H1 (cell line): ENCODE measurements around the gene FTL. TPM values are rescaled to one million over a fixed set of nuclear protein-coding genes. Genes with fewer than 3 reads are reported as not detected.

Source experiments
- CTCF ChIA-PET: fragments of 300-600 bp; sonication (Branson Sonifier 250); formaldehyde crosslinking; loops from one replicate; lab custom pipeline; 2021; ENCODE audit not compliant: partially characterized antibody; lab: Charles Lee
- POLR2A ChIA-PET: fragments of 300-600 bp; sonication (Branson Sonifier 250); formaldehyde crosslinking; loops from one replicate; lab custom pipeline; 2021; ENCODE audit warnings: inconsistent platforms; ENCODE audit not compliant: partially characterized antibody; lab: Charles Lee
- DNase-seq, 2 experiments: peaks; one replicate each; pipeline versions ENCODE4 v3.0.0 to v3.0.0-alpha.2; 2010 to 2022; ENCODE audit warnings: low spot score in 2 of 2, low read depth in 1 of 2, mixed read lengths in 1 of 2
- FAIRE-seq: peaks from 2 replicates; lab custom pipeline; 2011; peaks lifted over from hg19 to GRCh38; lab: Jason Lieb, UNC
- H2AFZ ChIP-seq: 2 replicates; pipeline ENCODE4 v1.8.1; 2012; ENCODE audit warnings: low read length, inconsistent platforms
- H2AK5ac ChIP-seq: 2 replicates; pipeline ENCODE4 v1.6.1; 2013; ENCODE audit warnings: low read depth, low read length
- H2BK120ac ChIP-seq: replicated peaks from 2 replicates; pipeline ENCODE3; 2013; ENCODE audit warnings: low read depth, low read length, inconsistent platforms
- H2BK12ac ChIP-seq: 2 replicates; pipeline ENCODE4 v1.6.1; 2013; ENCODE audit warnings: low read depth, low read length
- H2BK15ac ChIP-seq: 2 replicates; pipeline ENCODE4 v1.6.1; 2013; ENCODE audit warnings: low read length
- H2BK20ac ChIP-seq: 2 replicates; pipeline ENCODE4 v1.6.1; 2013; ENCODE audit warnings: low read length
- H2BK5ac ChIP-seq: 2 replicates; pipeline ENCODE4 v1.6.1; 2013; ENCODE audit warnings: low read depth, low read length
- H3K14ac ChIP-seq: 2 replicates; pipeline ENCODE4 v1.6.1; 2013; ENCODE audit warnings: inconsistent platforms; ENCODE audit not compliant: insufficient read length
- H3K18ac ChIP-seq: 2 replicates; pipeline ENCODE4 v1.6.1; 2013; ENCODE audit warnings: low read length; ENCODE audit errors: extremely low read depth
- H3K23ac ChIP-seq: 2 replicates; pipeline ENCODE4 v1.6.1; 2013; ENCODE audit warnings: inconsistent platforms; ENCODE audit not compliant: insufficient read length
- H3K23me2 ChIP-seq: 2 replicates; pipeline ENCODE4 v1.6.1; 2013; ENCODE audit warnings: low read depth, low read length
- H3K27ac ChIP-seq: 2 replicates; pipeline ENCODE4 v1.6.1; 2011; ENCODE audit warnings: low read depth, low read length, inconsistent platforms
- H3K27me3 ChIP-seq, 4 experiments: replicated peaks in 1 of 4; 1 replicate in 1 of 4; 2 replicates in 3 of 4; pipeline versions ENCODE4 v1.6.1 to v1.8.1; 2011 to 2013; ENCODE audit warnings: low read length in 3 of 4, mild to moderate bottlenecking in 3 of 4, inconsistent platforms in 2 of 4, mixed read lengths in 2 of 4, moderate library complexity in 1 of 4; ENCODE audit not compliant: control insufficient read depth in 3 of 4, insufficient read depth in 3 of 4; ENCODE audit errors: extremely low read depth in 1 of 4
- H3K36me3 ChIP-seq, 4 experiments: 2 replicates each; pipeline versions ENCODE4 v1.6.1 to v1.8.1; 2011 to 2013; ENCODE audit warnings: mild to moderate bottlenecking in 4 of 4, low read length in 3 of 4, moderate library complexity in 2 of 4, control low read depth in 1 of 4, inconsistent platforms in 1 of 4; ENCODE audit not compliant: insufficient read depth in 4 of 4, control insufficient read depth in 2 of 4
- H3K4ac ChIP-seq: replicated peaks from 2 replicates; pipeline ENCODE3; 2013; ENCODE audit warnings: low read length, low read depth, mixed read lengths, inconsistent platforms; ENCODE audit not compliant: insufficient read length
- H3K4me1 ChIP-seq, 4 experiments: replicated peaks in 1 of 4; 1 replicate in 1 of 4; 2 replicates in 3 of 4; pipeline versions ENCODE4 v1.6.1 to v1.8.1; 2011 to 2013; ENCODE audit warnings: low read length in 3 of 4, inconsistent platforms in 2 of 4, mixed read lengths in 1 of 4; ENCODE audit not compliant: insufficient read depth in 4 of 4, control insufficient read depth in 3 of 4
- H3K4me2 ChIP-seq, 2 experiments: 2 replicates each; pipeline versions ENCODE4 v1.6.1 to v1.8.1; 2011 to 2013; ENCODE audit warnings: low read depth in 2 of 2, low read length in 2 of 2, control low read depth in 1 of 2, inconsistent platforms in 1 of 2, mild to moderate bottlenecking in 1 of 2; ENCODE audit not compliant: insufficient read depth in 1 of 2
- H3K4me3 ChIP-seq, 4 experiments: fragments of 200-600, 300-600 bp in 1 of 4; sonication (generic), shearing (Covaris generic), sonication (Bioruptor Twin) in 1 of 4; 2 replicates each; pipeline versions ENCODE4 v1.5.1 to v1.8.1; 2011 to 2016; ENCODE audit warnings: low read length in 4 of 4, low read depth in 3 of 4, control low read depth in 2 of 4, inconsistent platforms in 2 of 4, mild to moderate bottlenecking in 2 of 4, mixed read lengths in 1 of 4, moderate library complexity in 1 of 4; ENCODE audit not compliant: insufficient read depth in 2 of 4; ENCODE audit errors: extremely low read depth in 1 of 4
- H3K56ac ChIP-seq: replicated peaks from 2 replicates; pipeline ENCODE3; 2013; ENCODE audit warnings: low read depth, mild to moderate bottlenecking, mixed read lengths, low read length, inconsistent platforms; ENCODE audit not compliant: insufficient read length
- H3K79me1 ChIP-seq: 2 replicates; pipeline ENCODE4 v1.6.1; 2013; ENCODE audit warnings: low read depth, low read length, control low read depth
- H3K79me2 ChIP-seq, 2 experiments: 2 replicates each; pipeline versions ENCODE4 v1.6.1 to v1.8.1; 2012 to 2013; ENCODE audit warnings: low read length in 2 of 2, mild to moderate bottlenecking in 2 of 2, inconsistent platforms in 1 of 2; ENCODE audit not compliant: insufficient read depth in 2 of 2, control insufficient read depth in 1 of 2
- H3K9ac ChIP-seq, 4 experiments: replicated peaks in 1 of 4; 1 replicate in 1 of 4; 2 replicates in 3 of 4; pipeline versions ENCODE4 v1.6.1 to v1.8.1; 2011 to 2013; ENCODE audit warnings: low read depth in 3 of 4, low read length in 3 of 4, control low read depth in 2 of 4, mild to moderate bottlenecking in 2 of 4, moderate library complexity in 2 of 4, inconsistent platforms in 1 of 4; ENCODE audit errors: extremely low read depth in 1 of 4
- H3K9me3 ChIP-seq, 2 experiments: 2 replicates each; pipeline versions ENCODE4 v1.6.1 to v1.8.1; 2012 to 2013; ENCODE audit warnings: mild to moderate bottlenecking in 2 of 2, moderate library complexity in 2 of 2, control low read depth in 1 of 2, inconsistent platforms in 1 of 2, low read depth in 1 of 2, low read length in 1 of 2, mixed read lengths in 1 of 2; ENCODE audit not compliant: insufficient read depth in 2 of 2
- H4K20me1 ChIP-seq, 2 experiments: replicated peaks in 1 of 2; 2 replicates each; pipeline versions ENCODE3 to v1.8.1; 2011 to 2013; ENCODE audit warnings: inconsistent platforms in 2 of 2, low read length in 2 of 2, mild to moderate bottlenecking in 1 of 2; ENCODE audit not compliant: insufficient read depth in 2 of 2, control insufficient read depth in 1 of 2
- H4K5ac ChIP-seq: 2 replicates; pipeline ENCODE4 v1.6.1; 2013; ENCODE audit warnings: low read length, low read depth, mixed read lengths, inconsistent platforms; ENCODE audit not compliant: insufficient read length
- H4K8ac ChIP-seq: 2 replicates; pipeline ENCODE4 v1.8.0; 2013; ENCODE audit warnings: mild to moderate bottlenecking, moderate library complexity, low read length, inconsistent platforms; ENCODE audit not compliant: insufficient read depth; ENCODE audit errors: extremely low read depth
- H4K91ac ChIP-seq: replicated peaks from 2 replicates; pipeline ENCODE3; 2013; ENCODE audit warnings: low read length, mixed read lengths, inconsistent platforms; ENCODE audit not compliant: insufficient read length
- BACH1 ChIP-seq: IDR thresholded peaks from 2 replicates; pipeline ENCODE4 v1.6.1; 2012; ENCODE audit warnings: low read length, improper control_type of control experiment
- BRCA1 ChIP-seq: IDR thresholded peaks from 2 replicates; pipeline ENCODE4 v1.6.1; 2012; ENCODE audit warnings: low read depth, low read length, improper control_type of control experiment
- GABPA ChIP-seq: IDR thresholded peaks from 2 replicates; pipeline ENCODE4 v1.6.1; 2011; ENCODE audit warnings: mild to moderate bottlenecking, low read length, moderate library complexity, borderline replicate concordance; ENCODE audit not compliant: insufficient read depth
- MAFK ChIP-seq: IDR thresholded peaks from 2 replicates; pipeline ENCODE4 v1.6.1; 2012; ENCODE audit warnings: low read depth, mild to moderate bottlenecking, improper control_type of control experiment, low read length
- POLR2A ChIP-seq, 2 experiments: IDR thresholded peaks; 1 replicate in 1 of 2; 2 replicates in 1 of 2; pipeline ENCODE4 v1.6.1; 2011; ENCODE audit warnings: low read depth in 2 of 2, low read length in 2 of 2, mild to moderate bottlenecking in 2 of 2; ENCODE audit errors: control extremely low read depth in 1 of 2
- POLR2AphosphoS5 ChIP-seq: IDR thresholded peaks from 2 replicates; pipeline ENCODE4 v1.6.1; 2011; ENCODE audit warnings: low read depth, low read length
- WGBS, 2 experiments: shearing (Covaris generic) in 1 of 2; methylation state at CpG; one replicate each; pipeline versions ENCODE4 v1.1.6 to v1.1.7; 2013 to 2015; ENCODE audit warnings: low lambda C conversion rate in 2 of 2, mixed read lengths in 2 of 2, inconsistent platforms in 1 of 2, low coverage in 1 of 2, missing lambda C conversion rate in 1 of 2; ENCODE audit not compliant: insufficient replicate concordance in 2 of 2, insufficient coverage in 1 of 2, insufficient read length in 1 of 2; ENCODE audit errors: extremely low coverage in 1 of 2, missing lambda C conversion rate in 1 of 2; 5-methylcytosine and 5-hydroxymethylcytosine counted together
- polyA plus RNA-seq, 7 experiments: library from polyadenylated mRNA; depleted of rRNA in 3 of 7; stranded (reverse) in 5 of 7; unstranded in 2 of 7; fragments of >200 nt in 5 of 7; fragments of 200-250 nt in 2 of 7; gene quantifications; 1 replicate in 5 of 7; 2 replicates in 1 of 7; 4 replicates in 1 of 7; pipeline versions ENCODE4 v1.2.1 to v1.2.3, GENCODE V29; 2011 to 2013; ENCODE audit warnings: missing spikeins in 2 of 7, mixed read lengths in 2 of 7
- total RNA-seq: library from RNA; stranded (reverse); fragmentation: NEBNext Ultra II Directional; extraction: Animal tissue kit (Norgen Biotek cat#: 25700); gene quantifications from 2 replicates; pipeline ENCODE4 v1.2.1, GENCODE V29; 2021
- TF ChIP-seq, protein P1 (sequence below): IDR thresholded peaks from 2 replicates; pipeline ENCODE4 v1.6.1; 2012; ENCODE audit warnings: low read length, inconsistent platforms
- TF ChIP-seq, protein P2 (sequence below): IDR thresholded peaks from 2 replicates; pipeline ENCODE4 v1.6.1; 2011; ENCODE audit warnings: low read length, improper control_type of control experiment

The FTL gene
- total and polyA plus RNA-seq, 2 of the 8 experiments (the other 6 are each of a cell fraction or from before 2014, with no cell fraction given), result 1,751 to 2,427 TPM

DNA sequence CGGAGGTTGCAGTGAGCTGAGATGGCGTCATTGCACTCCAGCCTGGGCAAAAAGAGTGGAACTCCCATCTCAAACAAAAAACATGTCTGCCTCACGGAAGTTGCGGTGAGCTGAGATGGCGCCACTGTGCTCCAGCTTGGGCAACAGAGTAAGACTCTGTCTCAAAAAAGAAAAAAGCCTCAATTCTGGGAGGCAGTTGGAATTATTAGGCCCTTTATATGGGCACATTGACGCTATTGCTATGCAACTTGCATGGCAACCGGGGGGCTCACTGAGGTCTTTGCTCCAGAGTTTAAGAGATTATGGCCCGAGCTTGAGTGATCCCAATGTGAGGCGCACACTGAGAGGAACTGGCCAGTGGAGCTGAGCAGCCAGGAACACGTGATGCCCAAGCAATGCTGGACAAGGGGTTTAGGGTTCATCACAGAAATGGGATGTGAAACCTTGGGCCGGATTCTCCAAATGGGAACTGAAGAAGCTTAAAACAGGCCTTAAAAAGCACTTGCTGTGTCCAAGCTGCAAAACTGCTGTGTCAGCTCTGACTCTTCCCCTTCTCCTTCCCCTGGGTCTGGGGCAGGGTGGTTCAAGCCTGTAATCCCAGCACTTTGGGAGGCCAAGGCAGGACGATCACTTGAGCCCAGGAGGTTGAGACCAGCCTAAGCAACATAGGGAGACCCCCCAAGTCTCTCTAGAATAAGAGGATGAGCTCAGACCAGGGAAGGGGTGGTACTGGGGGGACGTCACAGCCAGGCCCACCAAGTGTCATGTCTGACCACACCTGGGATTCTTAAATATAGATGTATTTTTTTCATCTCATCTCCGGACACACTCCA is 2.5 kb downstream of the FTL start:
- no peak for DNase-seq
- Histone ChIP-seq H2BK12ac (no peak overlapping the region), H3K79me2 (peaks cover 0 to 13% of the 10 kb centered on the region in 2 experiments; a peak in 2 of 4 replicates), H3K4ac (no peak overlapping the region), H4K91ac (no peak overlapping the region), H4K8ac (no peak overlapping the region), H2BK5ac (no peak overlapping the region), H3K4me2 (no peak overlapping the region), H3K79me1 (peaks cover 2% of the 10 kb centered on the region; the same call in 1 of the 2 replicates), H3K56ac (no peak overlapping the region), H3K9ac (no peak overlapping the region), H2BK120ac (no peak overlapping the region), H3K18ac (peak overlapping the region; percentile 6; the same call in 1 of the 2 replicates), H3K23me2 (peaks cover 17% of the 10 kb centered on the region; the same call in 1 of the 2 replicates), H3K9me3 (no peaks in the 10 kb centered on the region), H2BK15ac (no peak overlapping the region), H3K14ac (no peak overlapping the region), H3K4me3 (no peak overlapping the region), H2AFZ (no peak overlapping the region), H2BK20ac (no peak overlapping the region), H3K27me3 (no peaks in the 10 kb centered on the region), H3K27ac (no peak overlapping the region), H3K23ac (no peak overlapping the region), H4K20me1 (peaks cover 3 to 13% of the 10 kb centered on the region in 2 experiments)
- ChIA-PET CTCF (interaction anchor here (0.6 to 1.4 kb wide), 11 partner anchors 9 to 463 kb away, joined by 3 to 6 read pairs (median 3); partner anchors contain the start of genes GYS1 and RUVBL2), POLR2A (interaction anchor here (0.6 to 5.4 kb wide), 24 partner anchors 9 to 348 kb away, joined by 3 to 56 read pairs (median 3); partner anchors contain the start of genes BAX, GYS1, NUCB1 and PPP1R15A)
- no peak for FAIRE-seq
- 85% methylated on average over 14 of the region's 14 CpGs; no CpG with 5 or more reads in 1 of the 2 experiments for WGBS, 2 experiments
- TF ChIP-seq BACH1, result peak; percentile 36; the same call in 1 of the 2 replicates
- TF ChIP-seq, protein P1, sequence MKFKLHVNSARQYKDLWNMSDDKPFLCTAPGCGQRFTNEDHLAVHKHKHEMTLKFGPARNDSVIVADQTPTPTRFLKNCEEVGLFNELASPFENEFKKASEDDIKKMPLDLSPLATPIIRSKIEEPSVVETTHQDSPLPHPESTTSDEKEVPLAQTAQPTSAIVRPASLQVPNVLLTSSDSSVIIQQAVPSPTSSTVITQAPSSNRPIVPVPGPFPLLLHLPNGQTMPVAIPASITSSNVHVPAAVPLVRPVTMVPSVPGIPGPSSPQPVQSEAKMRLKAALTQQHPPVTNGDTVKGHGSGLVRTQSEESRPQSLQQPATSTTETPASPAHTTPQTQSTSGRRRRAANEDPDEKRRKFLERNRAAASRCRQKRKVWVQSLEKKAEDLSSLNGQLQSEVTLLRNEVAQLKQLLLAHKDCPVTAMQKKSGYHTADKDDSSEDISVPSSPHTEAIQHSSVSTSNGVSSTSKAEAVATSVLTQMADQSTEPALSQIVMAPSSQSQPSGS, result peak; percentile 78
- peak; percentile 56; the same call in 1 of the 2 replicates for TF ChIP-seq MAFK
- peak; percentile 60; the same call in 1 of the 2 replicates for TF ChIP-seq POLR2AphosphoS5
- no peak for TF ChIP-seq GABPA
- TF ChIP-seq POLR2A (IDR thresholded peaks at IDR 0.05; ENCODE audit: control extremely low read depth in 1 of 2, low read depth in 2 of 2, low read length in 2 of 2), result peak; percentile 32 to 55
- TF ChIP-seq, protein P2, sequence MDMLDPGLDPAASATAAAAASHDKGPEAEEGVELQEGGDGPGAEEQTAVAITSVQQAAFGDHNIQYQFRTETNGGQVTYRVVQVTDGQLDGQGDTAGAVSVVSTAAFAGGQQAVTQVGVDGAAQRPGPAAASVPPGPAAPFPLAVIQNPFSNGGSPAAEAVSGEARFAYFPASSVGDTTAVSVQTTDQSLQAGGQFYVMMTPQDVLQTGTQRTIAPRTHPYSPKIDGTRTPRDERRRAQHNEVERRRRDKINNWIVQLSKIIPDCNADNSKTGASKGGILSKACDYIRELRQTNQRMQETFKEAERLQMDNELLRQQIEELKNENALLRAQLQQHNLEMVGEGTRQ, result peak; percentile 10; the same call in 1 of the 2 replicates
- TF ChIP-seq BRCA1, result no peak
- TF ChIP-seq, all 59 proteins: peak for 6
- peaks cover 4 to 15% (median 9%) of the 10 kb centered on the region in 4 experiments for H3K4me1 ChIP-seq
- no peak overlapping the region for H4K5ac ChIP-seq
- peaks cover 2 to 28% (median 10%) of the 10 kb centered on the region in 4 experiments; a peak in 5 of 8 replicates for H3K36me3 ChIP-seq
- H2AK5ac ChIP-seq, result no peak overlapping the region
